Neural cell (in vitro differentiated cells): ENCODE measurements around the gene PCDHA6. TPM values are rescaled to one million over a fixed set of nuclear protein-coding genes. Genes with fewer than 3 reads are reported as not detected.
"Not testable (repeated sequence)": the region's sequence is repeated elsewhere in the genome, so short reads cannot be mapped to it uniquely, and the experiment has no call there.

Experiments
- H2AFZ ChIP-seq: fragments of 200-600, 300-800 bp; sonication (generic), shearing (Covaris generic); 2 replicates; pipeline ENCODE4 v1.6.0; 2014; ENCODE audit warnings: low read depth, mild to moderate bottlenecking, antibody characterized with exemption, low read length, moderate library complexity
- H3F3A ChIP-seq: fragments of 200-600 bp; shearing (Covaris generic); 2 replicates; pipeline ENCODE4 v1.6.1; 2016; ENCODE audit warnings: mild to moderate bottlenecking, moderate library complexity, mixed read lengths, antibody characterized with exemption, low read length; ENCODE audit not compliant: insufficient read depth, poor library complexity, severe bottlenecking
- H3K27ac ChIP-seq: fragments of 200-600, 300-800 bp; sonication (generic), shearing (Covaris generic); 2 replicates; pipeline ENCODE4 v1.5.1; 2014; ENCODE audit warnings: mild to moderate bottlenecking, low read length, moderate library complexity
- H3K27me3 ChIP-seq: fragments of 300-800, 200-600 bp; sonication (generic), shearing (Covaris generic); 2 replicates; pipeline ENCODE4 v1.6.0; 2014; ENCODE audit warnings: mild to moderate bottlenecking, low read depth, low read length, moderate library complexity; ENCODE audit not compliant: insufficient read depth
- H3K36me3 ChIP-seq: fragments of 300-800, 200-600 bp; sonication (generic), shearing (Covaris generic); 2 replicates; pipeline ENCODE4 v1.5.1; 2014; ENCODE audit warnings: mild to moderate bottlenecking, antibody characterized with exemption, low read length, moderate library complexity; ENCODE audit not compliant: insufficient read depth
- H3K4me2 ChIP-seq: fragments of 300-800, 200-600 bp; sonication (generic), shearing (Covaris generic); 2 replicates; pipeline ENCODE4 v1.6.0; 2014; ENCODE audit warnings: mild to moderate bottlenecking, low read length
- H3K4me3 ChIP-seq: fragments of 300-800, 200-600 bp; sonication (generic), shearing (Covaris generic); 2 replicates; pipeline ENCODE4 v1.5.1; 2014; ENCODE audit warnings: mild to moderate bottlenecking, low read length, moderate library complexity
- H3K79me2 ChIP-seq: fragments of 200-600 bp; shearing (Covaris generic); replicated peaks from 2 replicates; pipeline ENCODE4 v1.6.0; 2014; ENCODE audit warnings: mild to moderate bottlenecking, low read length, moderate library complexity; ENCODE audit not compliant: insufficient read depth
- H3K9ac ChIP-seq: fragments of 300-800, 200-600 bp; sonication (generic), shearing (Covaris generic); 2 replicates; pipeline ENCODE4 v1.6.1; 2016; ENCODE audit warnings: mild to moderate bottlenecking, low read length, mixed read lengths
- H3K9me2 ChIP-seq: fragments of 200-600 bp; shearing (Covaris generic); 2 replicates; pipeline ENCODE4 v1.6.1; 2016; ENCODE audit warnings: mild to moderate bottlenecking, low read length, mixed read lengths; ENCODE audit not compliant: insufficient read depth
- H3K9me3 ChIP-seq: fragments of 200-600, 300-800 bp; sonication (generic), shearing (Covaris generic); 2 replicates; pipeline ENCODE4 v1.6.1; 2016; ENCODE audit warnings: mild to moderate bottlenecking, mixed run types, low read length, moderate library complexity, mixed read lengths
- H4K20me1 ChIP-seq: fragments of 200-600 bp; shearing (Covaris generic); 2 replicates; pipeline ENCODE4 v1.6.1; 2016; ENCODE audit warnings: mild to moderate bottlenecking, mixed run types; ENCODE audit not compliant: insufficient read depth
- EP300 ChIP-seq: fragments of 450-650 bp; conservative IDR thresholded peaks from 2 replicates; pipeline ENCODE4 v1.6.1; 2014; ENCODE audit warnings: antibody characterized with exemption, mild to moderate bottlenecking, moderate library complexity; ENCODE audit not compliant: poor library complexity, severe bottlenecking
- EZH2 ChIP-seq: fragments of 200-600, 300-800 bp; shearing (Covaris generic), sonication (generic); IDR thresholded peaks from 2 replicates; pipeline ENCODE4 v1.6.1; 2014; ENCODE audit warnings: antibody characterized with exemption, low read length, borderline replicate concordance, mild to moderate bottlenecking; ENCODE audit not compliant: insufficient read depth, poor library complexity, severe bottlenecking
- MXI1 ChIP-seq: fragments of 450-650 bp; conservative IDR thresholded peaks from 2 replicates; pipeline ENCODE4 v1.6.1; 2014; ENCODE audit warnings: antibody characterized with exemption, mild to moderate bottlenecking; ENCODE audit not compliant: poor library complexity, severe bottlenecking
- POLR2AphosphoS5 ChIP-seq: IDR thresholded peaks from 2 replicates; pipeline ENCODE4 v1.6.1; 2012
- RAD21 ChIP-seq: fragments of 450-650 bp; conservative IDR thresholded peaks from 2 replicates; pipeline ENCODE4 v1.6.1; 2014; ENCODE audit warnings: antibody characterized with exemption, mild to moderate bottlenecking, moderate library complexity
- SMC3 ChIP-seq: fragments of 450-650 bp; conservative IDR thresholded peaks from 2 replicates; pipeline ENCODE4 v1.6.1; 2014; ENCODE audit warnings: antibody characterized with exemption, mild to moderate bottlenecking, moderate library complexity; ENCODE audit not compliant: poor library complexity
- TAF1 ChIP-seq: IDR thresholded peaks from 2 replicates; pipeline ENCODE4 v1.6.1; 2012; ENCODE audit warnings: low read depth
- polyA plus RNA-seq: library from polyadenylated mRNA; depleted of rRNA; stranded (reverse); fragments of >200 nt; gene quantifications from 2 replicates; pipeline ENCODE4 v1.2.3, GENCODE V29; 2014
- TF ChIP-seq, protein P1 (sequence below): IDR thresholded peaks from 2 replicates; pipeline ENCODE4 v1.6.1; 2012; ENCODE audit warnings: borderline replicate concordance
- TF ChIP-seq, protein P2 (sequence below): fragments of 450-650 bp; IDR thresholded peaks from 2 replicates; pipeline ENCODE4 v1.5.1; 2014; ENCODE audit warnings: antibody characterized with exemption, mild to moderate bottlenecking, moderate library complexity; ENCODE audit not compliant: poor library complexity, severe bottlenecking

Gene PCDHA6
- polyA plus RNA-seq, 1 donor from 2014 or later = 3.6 TPM

DNA sequence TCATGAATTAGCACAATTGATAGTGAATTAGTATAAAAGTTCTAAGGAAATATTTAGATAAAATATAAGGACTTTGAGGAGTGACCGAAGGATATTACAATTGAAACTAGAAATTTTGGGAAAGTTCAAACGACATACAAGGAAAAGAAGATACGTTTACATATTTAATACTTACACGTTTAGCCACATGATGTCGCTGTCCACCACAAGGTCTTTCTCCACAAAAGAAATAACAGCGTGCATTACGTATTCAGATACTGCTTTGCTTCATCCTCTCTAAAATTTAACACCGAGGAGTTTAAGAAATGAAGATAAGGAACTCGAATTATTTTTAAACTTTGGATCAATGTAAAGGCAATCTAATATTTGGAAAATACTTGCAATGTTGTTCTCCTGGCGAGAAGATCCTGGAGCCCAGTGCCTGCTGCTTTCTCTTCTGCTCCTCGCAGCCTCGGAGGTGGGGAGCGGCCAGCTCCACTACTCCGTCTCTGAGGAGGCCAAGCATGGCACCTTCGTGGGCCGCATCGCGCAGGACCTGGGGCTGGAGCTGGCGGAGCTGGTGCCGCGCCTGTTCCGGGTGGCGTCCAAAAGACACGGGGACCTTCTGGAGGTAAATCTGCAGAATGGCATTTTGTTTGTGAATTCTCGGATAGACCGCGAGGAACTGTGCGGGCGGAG is 26.8 kb upstream of the PCDHA6 start, which contains the start of gene PCDHA3:
Gene PCDHA3 (plus strand): TSS at position 242 of the 678 bp plus-strand sequence.
- TF ChIP-seq RAD21 (no peak), EP300 (no peak), MXI1 (no peak)
- TF ChIP-seq, protein P1, sequence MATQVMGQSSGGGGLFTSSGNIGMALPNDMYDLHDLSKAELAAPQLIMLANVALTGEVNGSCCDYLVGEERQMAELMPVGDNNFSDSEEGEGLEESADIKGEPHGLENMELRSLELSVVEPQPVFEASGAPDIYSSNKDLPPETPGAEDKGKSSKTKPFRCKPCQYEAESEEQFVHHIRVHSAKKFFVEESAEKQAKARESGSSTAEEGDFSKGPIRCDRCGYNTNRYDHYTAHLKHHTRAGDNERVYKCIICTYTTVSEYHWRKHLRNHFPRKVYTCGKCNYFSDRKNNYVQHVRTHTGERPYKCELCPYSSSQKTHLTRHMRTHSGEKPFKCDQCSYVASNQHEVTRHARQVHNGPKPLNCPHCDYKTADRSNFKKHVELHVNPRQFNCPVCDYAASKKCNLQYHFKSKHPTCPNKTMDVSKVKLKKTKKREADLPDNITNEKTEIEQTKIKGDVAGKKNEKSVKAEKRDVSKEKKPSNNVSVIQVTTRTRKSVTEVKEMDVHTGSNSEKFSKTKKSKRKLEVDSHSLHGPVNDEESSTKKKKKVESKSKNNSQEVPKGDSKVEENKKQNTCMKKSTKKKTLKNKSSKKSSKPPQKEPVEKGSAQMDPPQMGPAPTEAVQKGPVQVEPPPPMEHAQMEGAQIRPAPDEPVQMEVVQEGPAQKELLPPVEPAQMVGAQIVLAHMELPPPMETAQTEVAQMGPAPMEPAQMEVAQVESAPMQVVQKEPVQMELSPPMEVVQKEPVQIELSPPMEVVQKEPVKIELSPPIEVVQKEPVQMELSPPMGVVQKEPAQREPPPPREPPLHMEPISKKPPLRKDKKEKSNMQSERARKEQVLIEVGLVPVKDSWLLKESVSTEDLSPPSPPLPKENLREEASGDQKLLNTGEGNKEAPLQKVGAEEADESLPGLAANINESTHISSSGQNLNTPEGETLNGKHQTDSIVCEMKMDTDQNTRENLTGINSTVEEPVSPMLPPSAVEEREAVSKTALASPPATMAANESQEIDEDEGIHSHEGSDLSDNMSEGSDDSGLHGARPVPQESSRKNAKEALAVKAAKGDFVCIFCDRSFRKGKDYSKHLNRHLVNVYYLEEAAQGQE = no peak
- H3K4me3 ChIP-seq = no peak within 1 kb of the TSS
- no peaks in the 10 kb centered on the region for H3K9me2 ChIP-seq
- no peaks in the 10 kb centered on the region for H4K20me1 ChIP-seq
- H2AFZ ChIP-seq = no peak within 1 kb of the TSS
- no peak within 1 kb of the TSS for H3K27ac ChIP-seq
- H3K4me2 ChIP-seq = no peak within 1 kb of the TSS
- peaks cover 54% of the 10 kb centered on the region for H3K9me3 ChIP-seq
- no peak within 1 kb of the TSS for H3K9ac ChIP-seq
- peaks cover 35% of the 10 kb centered on the region for H3K36me3 ChIP-seq
- H3K27me3 ChIP-seq = no peaks in the 10 kb centered on the region
- H3F3A ChIP-seq = no peaks in the 10 kb centered on the region
- peaks cover 22% of the 10 kb centered on the region for H3K79me2 ChIP-seq

DNA sequence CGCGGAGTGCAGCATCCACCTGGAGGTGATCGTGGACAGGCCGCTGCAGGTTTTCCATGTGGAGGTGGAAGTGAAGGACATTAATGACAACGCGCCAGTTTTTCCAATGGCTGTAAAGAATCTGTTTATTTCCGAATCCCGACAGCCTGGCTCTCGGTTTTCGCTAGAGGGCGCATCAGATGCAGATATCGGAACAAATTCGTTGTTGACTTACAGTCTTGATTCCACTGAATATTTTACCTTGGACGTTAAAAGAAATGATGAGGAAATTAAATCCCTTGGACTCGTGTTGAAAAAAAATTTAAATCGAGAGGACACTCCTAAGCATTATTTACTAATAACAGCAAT is 26.3 kb upstream of the PCDHA6 start:
- no peaks in the 10 kb centered on the region for H4K20me1 ChIP-seq
- TF ChIP-seq TAF1 (no peak), MXI1 (no peak), SMC3 (no peak), POLR2AphosphoS5 (no peak), EZH2 (no peak), RAD21 (no peak), EP300 (no peak)
- TF ChIP-seq, protein P2, sequence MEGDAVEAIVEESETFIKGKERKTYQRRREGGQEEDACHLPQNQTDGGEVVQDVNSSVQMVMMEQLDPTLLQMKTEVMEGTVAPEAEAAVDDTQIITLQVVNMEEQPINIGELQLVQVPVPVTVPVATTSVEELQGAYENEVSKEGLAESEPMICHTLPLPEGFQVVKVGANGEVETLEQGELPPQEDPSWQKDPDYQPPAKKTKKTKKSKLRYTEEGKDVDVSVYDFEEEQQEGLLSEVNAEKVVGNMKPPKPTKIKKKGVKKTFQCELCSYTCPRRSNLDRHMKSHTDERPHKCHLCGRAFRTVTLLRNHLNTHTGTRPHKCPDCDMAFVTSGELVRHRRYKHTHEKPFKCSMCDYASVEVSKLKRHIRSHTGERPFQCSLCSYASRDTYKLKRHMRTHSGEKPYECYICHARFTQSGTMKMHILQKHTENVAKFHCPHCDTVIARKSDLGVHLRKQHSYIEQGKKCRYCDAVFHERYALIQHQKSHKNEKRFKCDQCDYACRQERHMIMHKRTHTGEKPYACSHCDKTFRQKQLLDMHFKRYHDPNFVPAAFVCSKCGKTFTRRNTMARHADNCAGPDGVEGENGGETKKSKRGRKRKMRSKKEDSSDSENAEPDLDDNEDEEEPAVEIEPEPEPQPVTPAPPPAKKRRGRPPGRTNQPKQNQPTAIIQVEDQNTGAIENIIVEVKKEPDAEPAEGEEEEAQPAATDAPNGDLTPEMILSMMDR = no peak
- TF ChIP-seq, protein P1 = no peak
- H3F3A ChIP-seq = no peaks in the 10 kb centered on the region
- no peak overlapping the region for H3K9ac ChIP-seq
- H3K79me2 ChIP-seq = peaks cover 24% of the 10 kb centered on the region
- no peaks in the 10 kb centered on the region for H3K27me3 ChIP-seq
- peaks cover 49% of the 10 kb centered on the region for H3K9me3 ChIP-seq
- H3K4me2 ChIP-seq = no peak overlapping the region
- H3K27ac ChIP-seq = no peak overlapping the region
- no peak overlapping the region for H3K4me3 ChIP-seq
- peaks cover 30% of the 10 kb centered on the region for H3K36me3 ChIP-seq
- H3K9me2 ChIP-seq = no peaks in the 10 kb centered on the region
- H2AFZ ChIP-seq = no peak overlapping the region

DNA sequence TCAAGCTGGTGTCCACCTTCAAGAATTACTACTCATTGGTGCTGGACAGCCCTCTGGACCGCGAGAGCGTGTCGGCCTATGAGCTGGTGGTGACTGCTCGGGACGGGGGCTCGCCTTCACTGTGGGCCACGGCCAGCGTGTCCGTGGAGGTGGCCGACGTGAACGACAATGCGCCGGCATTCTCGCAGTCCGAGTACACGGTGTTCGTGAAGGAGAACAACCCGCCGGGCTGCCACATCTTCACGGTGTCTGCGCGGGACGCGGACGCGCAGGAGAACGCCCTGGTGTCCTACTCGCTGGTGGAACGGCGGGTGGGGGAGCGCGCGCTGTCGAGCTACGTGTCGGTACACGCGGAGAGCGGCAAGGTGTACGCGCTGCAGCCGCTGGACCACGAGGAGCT is 25.4 kb upstream of the PCDHA6 start:
- not testable (repeated sequence) for H2AFZ ChIP-seq, H3K4me3 ChIP-seq, H3K27ac ChIP-seq, H4K20me1 ChIP-seq, H3K9ac ChIP-seq, H3K9me2 ChIP-seq, H3K27me3 ChIP-seq, H3F3A ChIP-seq, H3K4me2 ChIP-seq
- Histone ChIP-seq H3K9me3 (peaks cover 40% of the 10 kb centered on the region), H3K36me3 (peaks cover 23% of the 10 kb centered on the region), H3K79me2 (peaks cover 22% of the 10 kb centered on the region)
